C4-2B (cell line): ENCODE measurements around the gene MTM1.

Experiments
- H3K27ac ChIP-seq: fragments of 450-650 bp; 2 replicates; pipeline ENCODE4 v1.5.1; 2017
- CTCF ChIP-seq: fragments of 450-650 bp; conservative IDR thresholded peaks from 2 replicates; pipeline ENCODE4 v1.5.1; 2017; ENCODE audit warnings: mild to moderate bottlenecking
- ZFX ChIP-seq: fragments of 450-650 bp; IDR thresholded peaks from 2 replicates; pipeline ENCODE4 v1.6.1; 2017

MTM1 gene

GRCh38 chrX:150581093-150581775 is 12.8 kb downstream of the MTM1 start:
- no peak overlapping the region for H3K27ac ChIP-seq
- TF ChIP-seq ZFX (no peak), CTCF (no peak)

- TF ChIP-seq CTCF (no peak), ZFX (no peak)
- H3K27ac ChIP-seq: no peak overlapping the region
Measured at GRCh38 chrX:150582338-150582948, 14.0 kb downstream of the MTM1 start.

DNA sequence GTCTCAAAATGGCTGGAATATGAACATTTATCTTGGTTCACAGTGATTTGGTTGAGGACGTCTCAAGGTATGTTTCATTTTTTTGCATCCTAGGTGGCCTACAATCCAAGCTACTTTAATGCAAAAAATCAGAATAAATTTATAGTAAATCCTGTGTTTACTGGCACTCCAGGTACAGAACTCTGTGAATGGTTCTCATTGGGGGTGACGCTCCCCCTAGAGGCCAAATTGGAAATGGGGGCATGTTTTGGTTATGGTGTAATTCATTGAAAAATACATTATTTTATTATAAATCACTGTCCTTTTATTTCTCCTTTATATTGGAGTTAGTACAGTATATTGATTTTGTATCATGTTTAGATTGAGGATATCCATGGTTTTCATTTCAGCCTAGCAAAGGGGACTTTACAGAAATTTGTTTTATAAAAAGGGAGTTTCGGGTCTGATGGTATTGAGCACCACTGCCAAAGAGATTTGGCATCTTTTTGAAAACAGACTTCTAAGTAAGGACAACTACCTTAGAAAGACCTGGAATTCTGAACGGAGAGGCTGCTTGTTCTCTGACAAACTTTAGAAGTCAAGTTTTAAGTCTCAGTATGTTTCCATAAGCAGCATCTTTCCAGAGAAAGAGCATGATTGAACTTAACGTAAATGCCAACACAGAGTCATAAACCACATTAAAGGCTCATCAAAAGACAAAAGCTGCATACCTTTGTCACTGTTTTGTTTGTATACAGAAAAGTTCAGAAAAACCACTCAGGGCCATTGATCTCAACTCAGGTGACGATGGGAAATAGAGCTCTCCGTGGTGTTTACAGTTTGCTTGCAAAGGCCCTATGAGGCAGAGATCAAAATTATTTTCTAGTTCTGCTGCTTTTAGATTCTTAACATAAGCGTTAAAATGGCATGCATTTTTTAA is 19.4 kb downstream of the MTM1 start:
- H3K27ac ChIP-seq: no peak overlapping the region
- peak; percentile 63 for TF ChIP-seq CTCF
- no peak for TF ChIP-seq ZFX

DNA sequence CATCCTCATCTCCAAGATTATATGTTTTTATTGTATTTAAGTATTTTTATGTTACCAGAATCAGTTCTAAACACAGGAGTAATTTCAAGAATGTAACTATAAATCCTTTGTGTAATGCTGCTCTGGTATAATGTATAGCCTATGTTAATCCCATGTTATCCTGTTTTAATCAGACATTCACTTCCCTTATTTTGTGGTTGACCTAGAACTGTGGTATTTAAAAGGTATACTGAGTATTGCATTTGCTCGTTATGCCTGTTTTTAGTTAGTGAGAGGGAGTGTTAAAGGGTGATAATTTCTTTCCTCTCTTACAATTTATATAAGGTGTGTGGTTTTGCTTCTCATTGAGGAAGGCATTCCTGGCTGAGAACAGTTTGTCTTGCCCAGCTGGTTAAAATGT is 26.2 kb downstream of the MTM1 start:
- TF ChIP-seq CTCF (no peak), ZFX (no peak)

GRCh38 chrX:150599226-150599625 is 30.8 kb downstream of the MTM1 start:
- TF ChIP-seq ZFX (no peak), CTCF (no peak)
- H3K27ac ChIP-seq: no peak overlapping the region

More for the DNA sequence above, 26.2 kb downstream of the MTM1 start:
- H3K27ac ChIP-seq: no peak overlapping the region

GRCh38 chrX:150602296-150602695 is 33.9 kb downstream of the MTM1 start:
- TF ChIP-seq ZFX: no peak
- TF ChIP-seq CTCF: no peak

GRCh38 chrX:150602743-150603142 is 34.3 kb downstream of the MTM1 start:
- TF ChIP-seq ZFX: no peak
- TF ChIP-seq CTCF: no peak
- H3K27ac ChIP-seq: no peak overlapping the region

More at GRCh38 chrX:150602296-150602695, 33.9 kb downstream of the MTM1 start:
- H3K27ac ChIP-seq: no peak overlapping the region
